GM12878 (cell line): ENCODE results near the gene RPGRIP1L.

Source experiments
- CTCF ChIP-seq, 3 experiments: IDR thresholded peaks in 2 of 3; conservative IDR thresholded peaks in 1 of 3; 2 replicates each; pipeline ENCODE4 v1.5.1; 2011; ENCODE audit warnings: low read depth in 3 of 3, low read length in 3 of 3, mild to moderate bottlenecking in 3 of 3, control low read depth in 2 of 3, moderate library complexity in 2 of 3, inconsistent platforms in 1 of 3, mixed read lengths in 1 of 3; ENCODE audit not compliant: control insufficient read depth in 2 of 3, insufficient read depth in 1 of 3; ENCODE audit errors: extremely low read depth in 1 of 3
- EZH2 ChIP-seq: IDR thresholded peaks from 2 replicates; pipeline ENCODE4 v1.6.1; 2012; ENCODE audit warnings: low read depth, mild to moderate bottlenecking, control low read depth, inconsistent platforms, low read length, borderline replicate concordance; ENCODE audit not compliant: control insufficient read depth
- IRF3 ChIP-seq: fragments of 450-650 bp; IDR thresholded peaks from 2 replicates; pipeline ENCODE4 v1.6.1; 2014; ENCODE audit warnings: mild to moderate bottlenecking

GRCh38 chr16:53563426-53563825 lies 140.2 kb downstream of the RPGRIP1L start:
- TF ChIP-seq CTCF (IDR thresholded peaks at IDR 0.05 in 2 of 3, conservative IDR thresholded peaks at IDR 0.05 in 1 of 3; ENCODE audit: control insufficient read depth in 2 of 3, extremely low read depth in 1 of 3, insufficient read depth in 1 of 3, low read depth in 3 of 3, low read length in 3 of 3) (no peak), IRF3 (no peak), EZH2 (no peak)
